Central memory CD8-positive, alpha-beta T cell (primary cell): ENCODE results near the gene RSPO3.
"Not testable (repeated sequence)": the region's sequence is repeated elsewhere in the genome, so short reads cannot be mapped to it uniquely, and the experiment has no call there.

Experiments
- ATAC-seq: fragments of 150-1000 bp; cut with Tn5 transposase; replicated peaks from 2 replicates; pipeline ENCODE4 v1.10.0; 2022; ENCODE audit warnings: mild to moderate bottlenecking, moderate FRiP score, moderate number of reproducible peaks; ENCODE audit not compliant: poor library complexity, severe bottlenecking; ENCODE audit errors: extremely low read depth
- DNase-seq, 2 donors: peaks; one replicate each; pipeline ENCODE4 v3.0.0; 2021; ENCODE audit warnings: low spot score in 2 of 2
- H3K27ac Mint-ChIP-seq: one replicate; pipeline ENCODE4 v1.8.0; 2022; ENCODE audit warnings: low read depth, mild to moderate bottlenecking, moderate library complexity, mixed read lengths
- H3K27me3 Mint-ChIP-seq: one replicate; pipeline ENCODE4 v1.8.0; 2022; ENCODE audit warnings: mixed read lengths
- H3K36me3 Mint-ChIP-seq: one replicate; pipeline ENCODE4 v1.8.0; 2022; ENCODE audit warnings: mild to moderate bottlenecking, moderate library complexity, mixed read lengths; ENCODE audit not compliant: insufficient read depth
- H3K4me1 Mint-ChIP-seq: one replicate; pipeline ENCODE4 v1.8.0; 2022; ENCODE audit warnings: mixed read lengths
- H3K4me3 Mint-ChIP-seq: one replicate; pipeline ENCODE4 v1.8.0; 2022; ENCODE audit warnings: mild to moderate bottlenecking, moderate library complexity, mixed read lengths
- H3K9me3 Mint-ChIP-seq: one replicate; pipeline ENCODE4 v1.8.0; 2022; ENCODE audit warnings: mixed read lengths

RSPO3 gene

GRCh38 chr6:127221201-127221600 is 102.7 kb downstream of the RSPO3 start:
- Mint-ChIP-seq H3K9me3 (no peaks in the 10 kb centered on the region), H3K27ac (no peak overlapping the region), H3K27me3 (peaks cover 21% of the 10 kb centered on the region), H3K36me3 (no peaks in the 10 kb centered on the region), H3K4me3 (no peak overlapping the region), H3K4me1 (no peaks in the 10 kb centered on the region)
- DNase-seq, result no peak
- ATAC-seq, result no peak

- DNase-seq (no peak), ATAC-seq (no peak)
- Mint-ChIP-seq H3K27ac (no peak overlapping the region), H3K36me3 (no peaks in the 10 kb centered on the region), H3K27me3 (peaks cover 23% of the 10 kb centered on the region), H3K4me1 (no peaks in the 10 kb centered on the region), H3K4me3 (no peak overlapping the region), H3K9me3 (no peaks in the 10 kb centered on the region)
Observed at GRCh38 chr6:127222418-127222817, 103.9 kb downstream of the RSPO3 start.

GRCh38 chr6:127225497-127225896 is 107.0 kb downstream of the RSPO3 start:
- DNase-seq (no peak), ATAC-seq (no peak)
- Mint-ChIP-seq H3K27me3 (peaks cover 51% of the 10 kb centered on the region), H3K4me1 (no peaks in the 10 kb centered on the region), H3K27ac (no peak overlapping the region), H3K9me3 (peaks cover 2% of the 10 kb centered on the region), H3K4me3 (no peak overlapping the region), H3K36me3 (no peaks in the 10 kb centered on the region)

- not testable (repeated sequence) for DNase-seq, H3K4me1 Mint-ChIP-seq, H3K4me3 Mint-ChIP-seq, H3K36me3 Mint-ChIP-seq, ATAC-seq, H3K9me3 Mint-ChIP-seq, H3K27ac Mint-ChIP-seq
- peaks cover 38% of the 10 kb centered on the region for H3K27me3 Mint-ChIP-seq
Observed at GRCh38 chr6:127233819-127234218, 115.3 kb downstream of the RSPO3 start.

- no peak overlapping the region for H3K4me3 Mint-ChIP-seq
- ATAC-seq (no peak), DNase-seq (no peak)
- no peak overlapping the region for H3K27ac Mint-ChIP-seq
- H3K4me1 Mint-ChIP-seq, result no peaks in the 10 kb centered on the region
- H3K27me3 Mint-ChIP-seq, result peaks cover 51% of the 10 kb centered on the region
- peaks cover 1% of the 10 kb centered on the region for H3K36me3 Mint-ChIP-seq
- no peaks in the 10 kb centered on the region for H3K9me3 Mint-ChIP-seq
Observed at GRCh38 chr6:127243501-127243900, 125.0 kb downstream of the RSPO3 start.
